Activated gamma-delta T cell (primary cell): Measurements from ENCODE around the gene SCG2.

Experiments used
- DNase-seq: peaks from one replicate; lab custom pipeline; 2025; lab: John Stamatoyannopoulos, UW
- total RNA-seq, 2 donors: gene quantifications; one replicate each; lab custom pipeline; 2026; lab: John Stamatoyannopoulos, UW

The SCG2 gene
- 0.05 to 0.22 reads per million in 2 donors for total RNA-seq

- DNase-seq, result no peak
Observed at GRCh38 chr2:223601932-223602666, at the start of gene SCG2. TSS of gene SCG2 (minus strand) at chr2:223602361. CDS start at chr2:223599282, 3,079 bp downstream.

- DNase-seq, result no peak
Observed at GRCh38 chr2:223649554-223650533, 47.7 kb upstream of the SCG2 start.

- DNase-seq, result no peak
Observed at GRCh38 chr2:223648755-223649154, 46.6 kb upstream of the SCG2 start.

GRCh38 chr2:223647258-223647952 lies 45.2 kb upstream of the SCG2 start:
- no peak for DNase-seq

- no peak for DNase-seq
Observed at GRCh38 chr2:223644136-223644535, 42.0 kb upstream of the SCG2 start.

- DNase-seq, result no peak
Observed at GRCh38 chr2:223643309-223643708, 41.1 kb upstream of the SCG2 start.

GRCh38 chr2:223642506-223642905 lies 40.3 kb upstream of the SCG2 start:
- DNase-seq, result no peak

- no peak for DNase-seq
Observed at GRCh38 chr2:223641082-223641481, 38.9 kb upstream of the SCG2 start.

GRCh38 chr2:223635080-223635479 lies 32.9 kb upstream of the SCG2 start:
- no peak for DNase-seq

GRCh38 chr2:223634238-223634637 lies 32.1 kb upstream of the SCG2 start:
- DNase-seq, result no peak

GRCh38 chr2:223633656-223634055 lies 31.5 kb upstream of the SCG2 start:
- DNase-seq, result no peak

- no peak for DNase-seq
Observed at GRCh38 chr2:223632826-223633225, 30.7 kb upstream of the SCG2 start.

GRCh38 chr2:223626716-223627115 lies 24.6 kb upstream of the SCG2 start:
- DNase-seq, result no peak

- DNase-seq, result no peak
Observed at GRCh38 chr2:223625652-223626051, 23.5 kb upstream of the SCG2 start.

GRCh38 chr2:223621901-223622300 lies 19.7 kb upstream of the SCG2 start:
- no peak for DNase-seq

GRCh38 chr2:223619486-223620129 lies 17.4 kb upstream of the SCG2 start:
- DNase-seq, result no peak

- no peak for DNase-seq
Observed at GRCh38 chr2:223618172-223619035, 16.2 kb upstream of the SCG2 start.

GRCh38 chr2:223614534-223614933 lies 12.4 kb upstream of the SCG2 start:
- DNase-seq, result no peak

- DNase-seq, result no peak
Observed at GRCh38 chr2:223613017-223613950, 11.1 kb upstream of the SCG2 start.

- no peak for DNase-seq
Observed at GRCh38 chr2:223612501-223612900, 10.3 kb upstream of the SCG2 start.
